Measurements from ENCODE around the gene FAM177B. TPM values are rescaled to one million over a fixed set of nuclear protein-coding genes. Genes with fewer than 3 reads are reported as not detected.

Gene FAM177B
- total and polyA plus RNA-seq, 11 donors = 0.16 to 0.48 (median 0.27) TPM; not detected in 8

DNA sequence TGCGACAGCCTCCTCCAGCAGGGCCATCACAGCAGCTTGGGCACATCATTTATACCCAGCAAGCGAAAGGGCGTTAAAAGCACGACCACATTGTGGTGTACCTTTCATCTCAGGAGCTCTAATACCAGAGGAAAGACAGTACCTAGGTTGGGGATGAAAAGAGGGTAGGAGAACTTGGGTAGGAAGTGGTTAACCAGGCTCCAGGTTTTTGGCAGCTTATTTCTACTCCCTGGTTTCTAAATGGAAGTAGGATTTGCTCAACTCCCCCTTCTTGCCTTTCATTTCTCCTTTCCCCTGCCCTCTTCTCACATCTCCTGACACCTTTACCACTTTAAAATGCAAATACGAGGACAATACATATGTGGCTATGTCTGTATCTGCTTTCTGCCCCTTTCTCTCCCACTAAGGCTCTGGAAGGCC, 30.2 kb downstream of the FAM177B start:
- H3K4me3 ChIP-seq = no peak overlapping the region
- TF ChIP-seq POLR2A (IDR thresholded peaks at IDR 0.05) = no peak
- TF ChIP-seq, protein P1, sequence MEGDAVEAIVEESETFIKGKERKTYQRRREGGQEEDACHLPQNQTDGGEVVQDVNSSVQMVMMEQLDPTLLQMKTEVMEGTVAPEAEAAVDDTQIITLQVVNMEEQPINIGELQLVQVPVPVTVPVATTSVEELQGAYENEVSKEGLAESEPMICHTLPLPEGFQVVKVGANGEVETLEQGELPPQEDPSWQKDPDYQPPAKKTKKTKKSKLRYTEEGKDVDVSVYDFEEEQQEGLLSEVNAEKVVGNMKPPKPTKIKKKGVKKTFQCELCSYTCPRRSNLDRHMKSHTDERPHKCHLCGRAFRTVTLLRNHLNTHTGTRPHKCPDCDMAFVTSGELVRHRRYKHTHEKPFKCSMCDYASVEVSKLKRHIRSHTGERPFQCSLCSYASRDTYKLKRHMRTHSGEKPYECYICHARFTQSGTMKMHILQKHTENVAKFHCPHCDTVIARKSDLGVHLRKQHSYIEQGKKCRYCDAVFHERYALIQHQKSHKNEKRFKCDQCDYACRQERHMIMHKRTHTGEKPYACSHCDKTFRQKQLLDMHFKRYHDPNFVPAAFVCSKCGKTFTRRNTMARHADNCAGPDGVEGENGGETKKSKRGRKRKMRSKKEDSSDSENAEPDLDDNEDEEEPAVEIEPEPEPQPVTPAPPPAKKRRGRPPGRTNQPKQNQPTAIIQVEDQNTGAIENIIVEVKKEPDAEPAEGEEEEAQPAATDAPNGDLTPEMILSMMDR (IDR thresholded peaks at IDR 0.05) = no peak
- H3K9me3 ChIP-seq = peaks cover 0 to 15% (median 10%) of the 10 kb centered on the region in 12 donors
- no peak for ATAC-seq
- H3K4me1 ChIP-seq = peaks cover 0 to 11% (median 0%) of the 10 kb centered on the region in 12 donors
- H3K36me3 ChIP-seq = no peaks in the 10 kb centered on the region
- H3K27ac ChIP-seq = peak overlapping the region in 1 of 12 donors; percentile 70
- no peaks in the 10 kb centered on the region for H3K27me3 ChIP-seq
- no peak for DNase-seq
- 76 to 88% (median 82%) methylated on average over 5 of the region's 5 CpGs for WGBS, 4 donors
- intact Hi-C loops (cut with DNase I) = no loop called here

- no peak for DNase-seq
- H3K4me1 ChIP-seq = peaks cover 0 to 17% (median 0%) of the 10 kb centered on the region in 12 donors
- no peaks in the 10 kb centered on the region for H3K27me3 ChIP-seq
- peak overlapping the region in 1 of 12 donors; percentile 70 for H3K27ac ChIP-seq
- TF ChIP-seq POLR2A (IDR thresholded peaks at IDR 0.05) = no peak
- TF ChIP-seq, protein P1 (IDR thresholded peaks at IDR 0.05) = no peak
- peaks cover 0 to 15% (median 10%) of the 10 kb centered on the region in 12 donors for H3K9me3 ChIP-seq
- intact Hi-C loops (cut with DNase I) = no loop called here
- no peak for ATAC-seq
- H3K4me3 ChIP-seq = no peak overlapping the region
- H3K36me3 ChIP-seq = no peaks in the 10 kb centered on the region
These were observed 31.6 kb downstream of the FAM177B start for GRCh38 chr1:222768592-222768991.

- Histone ChIP-seq H3K9me3 (peaks cover 0 to 15% (median 10%) of the 10 kb centered on the region in 12 donors), H3K4me1 (peaks cover 0 to 20% (median 0%) of the 10 kb centered on the region in 12 donors), H3K4me3 (no peak overlapping the region), H3K27ac (peak overlapping the region in 1 of 12 donors; percentile 70), H3K36me3 (no peaks in the 10 kb centered on the region), H3K27me3 (no peaks in the 10 kb centered on the region)
- 75 to 81% (median 77%) methylated on average over 1 of the region's 1 CpG for WGBS, 4 donors
- TF ChIP-seq, protein P1 (IDR thresholded peaks at IDR 0.05) = no peak
- TF ChIP-seq POLR2A (IDR thresholded peaks at IDR 0.05) = no peak
- ATAC-seq = no peak
- intact Hi-C loops (cut with DNase I) = no loop called here
- no peak for DNase-seq
These were observed 32.2 kb downstream of the FAM177B start for GRCh38 chr1:222769181-222769580.

GRCh38 chr1:222769971-222770620, 33.1 kb downstream of the FAM177B start:
- WGBS, 4 donors = 84 to 92% (median 88%) methylated on average over 2 of the region's 2 CpGs
- Histone ChIP-seq H3K36me3 (no peaks in the 10 kb centered on the region), H3K27ac (peak overlapping the region in 1 of 12 donors; percentile 70), H3K27me3 (no peaks in the 10 kb centered on the region), H3K4me3 (no peak overlapping the region), H3K9me3 (peaks cover 0 to 15% (median 10%) of the 10 kb centered on the region in 12 donors), H3K4me1 (peaks cover 0 to 21% (median 0%) of the 10 kb centered on the region in 12 donors)
- intact Hi-C loops (cut with DNase I) = no loop called here
- DNase-seq (no peak), ATAC-seq (no peak)
- TF ChIP-seq POLR2A (IDR thresholded peaks at IDR 0.05) = no peak
- TF ChIP-seq, protein P1 (IDR thresholded peaks at IDR 0.05) = no peak
